Brain microvascular endothelial cell (primary cell): ENCODE measurements around the gene AGTR2.
"Not testable (repeated sequence)": the region's sequence is repeated elsewhere in the genome, so short reads cannot be mapped to it uniquely, and the experiment has no call there.

Experiments used
- DNase-seq: peaks from one replicate; pipeline ENCODE4 v3.0.0-alpha.2; 2020
- H3K27ac ChIP-seq: fragments of 250-450 bp; sonication (Bioruptor Pico); 2 replicates; pipeline ENCODE4 v1.5.1; 2020; ENCODE audit warnings: mild to moderate bottlenecking, moderate library complexity
- H3K27me3 ChIP-seq: fragments of 250-450 bp; sonication (Bioruptor Pico); replicated peaks from 2 replicates; pipeline ENCODE4 v1.5.1; 2020; ENCODE audit warnings: mild to moderate bottlenecking
- H3K36me3 ChIP-seq: fragments of 250-450 bp; sonication (Bioruptor Pico); replicated peaks from 2 replicates; pipeline ENCODE4 v1.5.1; 2020; ENCODE audit warnings: mild to moderate bottlenecking
- H3K4me3 ChIP-seq: 2 replicates; pipeline ENCODE4 v1.5.1; 2011; ENCODE audit warnings: low read depth, mild to moderate bottlenecking, control low read depth, low read length, moderate library complexity
- CTCF ChIP-seq: IDR thresholded peaks from 2 replicates; pipeline ENCODE4 v1.5.1; 2011; ENCODE audit warnings: low read depth, mild to moderate bottlenecking, moderate library complexity, low read length, control low read depth, inconsistent platforms; ENCODE audit errors: missing control alignments
- in situ Hi-C: cut with HindIII; loops from 2 replicates; pipeline ENCODE4 v1.10.0; 2017; ENCODE audit warnings: low sequenced_read_pairs, low pct_ligation_motif_present

AGTR2 gene

GRCh38 chrX:116170511-116170910, at the start of gene AGTR2:
Gene AGTR2 (plus strand): TSS chrX:116170744. CDS start chrX:116172281, 1,537 bp downstream.
- Histone ChIP-seq H3K27me3 (no peaks in the 10 kb centered on the region), H3K36me3 (no peaks in the 10 kb centered on the region), H3K27ac (no peak within 1 kb of the TSS), H3K4me3 (no peak within 1 kb of the TSS)
- no peak for DNase-seq
- in situ Hi-C loops: no loop called here
- TF ChIP-seq CTCF: no peak

GRCh38 chrX:116135277-116135676, 35.3 kb upstream of the AGTR2 start:
- TF ChIP-seq CTCF: no peak
- Histone ChIP-seq H3K27me3 (no peaks in the 10 kb centered on the region), H3K4me3 (no peak overlapping the region), H3K27ac (no peak overlapping the region), H3K36me3 (no peaks in the 10 kb centered on the region)
- in situ Hi-C loops: no loop called here
- no peak for DNase-seq

- DNase-seq, H3K27me3 ChIP-seq, in situ Hi-C loops: not testable (repeated sequence)
Observed at GRCh38 chrX:116141270-116141669, 29.3 kb upstream of the AGTR2 start.

GRCh38 chrX:116142976-116143375, 27.6 kb upstream of the AGTR2 start:
- no peak overlapping the region for H3K4me3 ChIP-seq

More at GRCh38 chrX:116141270-116141669, 29.3 kb upstream of the AGTR2 start:
- H3K27ac ChIP-seq, H3K4me3 ChIP-seq, H3K36me3 ChIP-seq: not testable (repeated sequence)

GRCh38 chrX:116172976-116173375, 2.4 kb downstream of the AGTR2 start:
- Histone ChIP-seq H3K4me3 (no peak overlapping the region), H3K27me3 (no peaks in the 10 kb centered on the region), H3K36me3 (no peaks in the 10 kb centered on the region), H3K27ac (no peak overlapping the region)
- DNase-seq: no peak
- no peak for TF ChIP-seq CTCF
- in situ Hi-C loops: no loop called here

More at GRCh38 chrX:116142976-116143375, 27.6 kb upstream of the AGTR2 start:
- in situ Hi-C loops: no loop called here
- no peak overlapping the region for H3K27ac ChIP-seq
- no peaks in the 10 kb centered on the region for H3K27me3 ChIP-seq
- no peak for DNase-seq
- H3K36me3 ChIP-seq: no peaks in the 10 kb centered on the region
- TF ChIP-seq CTCF: no peak

GRCh38 chrX:116181300-116181699, 10.8 kb downstream of the AGTR2 start:
- Histone ChIP-seq H3K27me3 (no peaks in the 10 kb centered on the region), H3K36me3 (no peaks in the 10 kb centered on the region), H3K27ac (no peak overlapping the region), H3K4me3 (no peak overlapping the region)
- no peak for DNase-seq
- in situ Hi-C loops: no loop called here
- TF ChIP-seq CTCF: no peak
